NCI-H1092 treated with DMSO at 0.1 percent for 48 hours (cell line): ENCODE results near the gene GAL3ST2.
"Not testable (repeated sequence)": the region's sequence is repeated elsewhere in the genome, so short reads cannot be mapped to it uniquely, and the experiment has no call there.

Source experiments
- DNase-seq: peaks from one replicate; lab custom pipeline; 2025; lab: John Stamatoyannopoulos, UW

Gene GAL3ST2

GRCh38 chr2:241776336-241777169, at the start of gene GAL3ST2:
Gene GAL3ST2, plus strand, starts transcription at chr2:241776822. Its CDS starts 134 bp downstream, at chr2:241776956.
- DNase-seq, result no peak

GRCh38 chr2:241728000-241728399, 48.6 kb upstream of the GAL3ST2 start:
- no peak for DNase-seq

DNA sequence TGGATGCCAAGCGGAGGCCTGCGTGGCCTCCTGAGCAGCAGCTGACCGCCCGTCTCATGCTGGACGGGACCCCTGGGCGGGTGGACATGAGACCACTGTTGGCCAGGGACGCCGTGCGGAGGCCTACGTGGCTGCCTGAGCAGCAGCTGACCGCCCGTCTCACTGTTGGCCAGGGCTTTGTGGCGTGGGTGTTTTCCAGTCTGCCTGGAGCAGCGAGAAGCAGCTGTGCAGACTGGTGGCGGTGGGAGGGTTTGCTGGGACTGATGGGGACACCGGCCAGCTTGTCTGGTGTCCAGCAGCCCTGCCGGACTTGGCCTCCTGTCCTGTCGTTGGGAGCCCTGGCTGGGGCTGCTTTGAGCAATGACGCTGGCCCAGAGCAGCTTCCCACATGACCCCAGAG, 48.0 kb upstream of the GAL3ST2 start:
- no peak for DNase-seq

DNA sequence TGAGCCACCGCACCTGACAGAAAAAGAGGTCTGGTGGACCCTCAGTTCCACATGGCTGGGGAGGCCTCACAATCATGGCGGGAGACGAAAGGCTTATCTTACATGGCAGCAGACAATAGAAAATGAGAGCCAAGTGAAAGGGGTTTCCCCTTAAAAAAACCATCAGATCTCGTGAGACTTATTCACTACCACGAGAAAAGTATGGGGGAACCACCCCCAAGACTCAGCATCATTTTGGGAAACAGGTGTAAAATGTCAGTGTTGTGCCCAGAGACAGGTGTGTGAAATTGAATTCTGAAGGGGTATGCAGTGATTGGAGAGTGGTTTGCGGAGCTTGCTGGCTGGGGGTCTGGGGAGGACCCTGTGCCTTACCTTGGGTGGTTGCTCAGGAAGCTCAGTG, 46.8 kb upstream of the GAL3ST2 start:
- DNase-seq, result no peak

- DNase-seq, result no peak
Observed at GRCh38 chr2:241730671-241731293, 45.8 kb upstream of the GAL3ST2 start.

- not testable (repeated sequence) for DNase-seq
Observed at GRCh38 chr2:241732513-241733186, 44.0 kb upstream of the GAL3ST2 start.

DNA sequence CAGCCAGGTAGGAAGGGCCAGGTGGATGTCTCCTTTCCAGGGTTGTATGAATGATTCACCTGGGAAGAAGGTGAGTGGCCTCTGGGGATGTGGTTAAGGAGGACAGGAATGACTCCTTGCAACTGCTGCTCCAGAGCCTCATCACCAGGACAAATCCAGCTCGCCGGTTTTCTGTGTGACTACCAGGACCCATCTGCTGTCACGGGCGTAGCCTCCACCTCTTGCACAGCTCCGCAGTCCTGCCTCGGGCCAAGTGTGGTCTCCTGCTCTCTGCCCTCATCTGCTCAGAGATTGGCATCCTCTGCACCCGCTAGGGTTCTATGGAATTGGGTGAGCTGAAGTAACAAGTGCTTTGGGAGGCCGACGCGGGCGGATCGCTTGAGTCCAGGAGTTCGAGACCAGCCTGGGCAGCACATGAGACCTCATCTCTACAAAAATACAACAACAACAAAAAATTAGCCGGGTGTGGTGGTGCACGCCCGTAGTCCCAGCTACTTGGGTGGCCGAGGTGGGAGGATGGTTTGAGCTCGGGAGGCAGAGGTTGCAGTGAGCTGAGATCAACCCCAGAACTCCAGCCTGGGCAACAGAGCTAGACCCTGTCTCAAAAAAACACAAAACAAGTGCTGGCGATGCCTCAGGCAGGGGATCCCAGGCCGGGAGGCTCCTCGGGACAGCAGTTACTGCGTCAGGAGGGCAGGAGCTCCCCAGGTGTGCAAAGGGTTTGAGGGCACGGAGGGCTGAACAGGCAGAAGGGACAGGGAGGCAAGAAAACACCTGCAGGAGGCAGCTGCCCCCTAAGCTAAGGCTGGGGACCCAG, 43.0 kb upstream of the GAL3ST2 start:
- no peak for DNase-seq

DNA sequence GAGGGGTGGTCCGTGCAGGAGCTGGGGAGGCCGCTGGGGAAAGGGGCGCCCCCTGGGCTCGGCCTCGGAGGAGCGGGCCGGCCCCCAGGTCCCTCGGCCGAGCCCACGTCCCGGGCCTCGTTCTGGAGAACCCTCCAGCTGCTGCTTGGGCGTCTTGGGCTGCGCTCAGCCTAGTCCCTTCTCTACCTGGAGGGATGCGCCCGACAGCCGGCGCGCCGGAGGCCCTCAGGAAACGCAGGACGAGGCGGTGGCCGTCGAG, 42.5 kb upstream of the GAL3ST2 start:
- no peak for DNase-seq

- peak; percentile 61 for DNase-seq
Observed at GRCh38 chr2:241734467-241735208, 42.0 kb upstream of the GAL3ST2 start, which contains the start of gene D2HGDH. Gene D2HGDH, plus strand, starts transcription at chr2:241734630. Its CDS starts 595 bp downstream, at chr2:241735225.

DNA sequence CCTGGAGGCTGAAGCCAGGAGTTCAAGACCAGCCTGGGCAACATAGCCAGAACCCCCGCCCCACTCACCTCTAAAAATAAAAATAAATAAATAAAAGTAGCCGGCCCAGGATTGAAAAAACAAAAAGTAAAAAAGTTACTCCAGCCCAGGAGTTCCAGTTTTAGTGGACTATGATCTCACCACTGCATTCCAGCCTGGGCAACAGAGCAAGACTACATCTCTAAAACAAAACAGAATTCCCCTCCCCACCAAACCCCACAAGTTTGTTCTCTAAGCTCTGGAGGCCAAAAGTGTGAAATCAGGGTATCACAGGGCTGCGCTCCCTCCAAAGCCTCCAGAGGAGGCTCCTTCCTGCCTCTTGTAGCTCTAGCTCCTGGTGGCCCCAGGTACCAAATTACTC, 40.5 kb upstream of the GAL3ST2 start:
- no peak for DNase-seq

DNA sequence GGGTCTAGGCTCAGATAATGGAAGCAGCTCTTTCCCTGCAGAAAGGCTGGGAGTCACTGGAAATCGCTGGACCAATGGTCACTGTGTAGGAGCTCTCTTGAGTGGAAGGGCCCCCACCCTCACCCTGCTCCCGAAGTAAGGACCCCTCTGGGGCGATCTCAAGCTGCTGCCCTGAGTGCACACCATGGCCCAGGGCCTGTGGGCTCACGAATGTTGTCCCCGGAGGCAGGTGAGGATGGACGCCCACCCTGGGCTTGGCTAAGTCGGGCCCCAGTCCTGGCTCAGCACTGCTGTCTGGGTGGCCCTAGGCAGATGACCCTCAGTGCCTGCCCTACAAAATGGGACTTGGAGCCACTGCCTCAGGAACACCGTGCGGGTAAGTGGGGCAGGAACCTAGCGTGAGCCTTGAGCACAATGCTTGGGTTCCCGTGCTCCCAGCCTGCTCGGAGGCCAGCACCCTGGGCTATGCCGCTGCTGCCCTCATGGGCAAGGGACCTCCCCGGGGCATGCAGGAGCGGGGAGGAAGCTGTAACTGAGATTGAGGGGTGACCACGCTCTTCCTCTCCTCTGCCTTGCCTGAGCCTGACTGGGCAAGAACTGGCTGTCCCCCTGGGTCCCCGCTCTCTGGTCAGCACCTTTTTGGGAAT, 38.5 kb upstream of the GAL3ST2 start:
- DNase-seq, result no peak

DNA sequence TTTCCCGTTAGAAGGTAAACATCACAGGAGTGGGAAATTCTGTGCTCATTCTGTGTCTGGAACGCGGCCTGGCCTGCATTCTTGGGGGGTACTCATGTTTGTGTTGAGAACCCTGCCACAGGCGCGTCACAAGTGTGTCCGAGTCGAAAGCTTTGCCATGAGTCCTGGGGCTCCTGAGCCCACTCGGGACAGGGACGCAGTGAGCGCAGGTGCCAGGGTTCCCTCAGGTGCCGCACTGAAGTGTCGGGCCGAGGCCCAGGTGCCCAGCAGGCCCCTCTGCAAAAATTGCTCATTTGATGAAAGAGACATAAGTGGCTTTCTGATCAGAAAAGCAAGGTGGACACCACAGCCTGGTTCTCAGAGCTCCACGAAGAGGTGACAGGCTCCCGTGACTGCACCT, 37.4 kb upstream of the GAL3ST2 start:
- no peak for DNase-seq

GRCh38 chr2:241739651-241740050, 37.0 kb upstream of the GAL3ST2 start:
- DNase-seq, result no peak

- DNase-seq, result no peak
Observed at GRCh38 chr2:241741016-241741415, 35.6 kb upstream of the GAL3ST2 start.

DNA sequence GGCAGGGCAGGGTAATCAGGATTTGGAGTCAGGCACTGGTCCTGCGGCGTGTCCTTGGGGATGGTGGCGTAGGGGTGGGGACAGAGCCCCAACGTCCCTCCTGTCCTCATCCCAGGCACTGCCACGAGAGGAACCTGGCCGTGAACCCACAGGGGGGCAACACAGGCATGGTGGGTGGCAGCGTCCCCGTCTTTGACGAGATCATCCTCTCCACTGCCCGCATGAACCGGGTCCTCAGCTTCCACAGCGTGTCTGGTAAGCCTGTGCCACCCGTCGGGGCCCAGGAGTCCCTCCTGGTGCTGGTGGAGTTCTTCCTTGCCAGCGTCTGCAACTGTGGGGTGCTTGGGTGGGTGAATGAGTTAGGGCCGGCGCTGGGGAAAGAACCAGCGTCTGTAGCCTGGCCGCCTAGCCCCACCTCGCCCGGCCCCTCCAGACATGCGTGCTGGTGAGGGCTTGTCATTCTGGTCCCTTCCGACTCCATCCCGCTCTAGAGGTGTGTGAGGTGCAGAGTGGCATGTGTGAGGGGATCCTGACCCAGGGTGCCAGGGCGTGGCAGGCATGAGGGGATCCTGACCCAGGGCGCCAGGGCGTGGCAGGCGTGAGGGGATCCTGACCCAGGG, 34.2 kb upstream of the GAL3ST2 start:
- no peak for DNase-seq

DNA sequence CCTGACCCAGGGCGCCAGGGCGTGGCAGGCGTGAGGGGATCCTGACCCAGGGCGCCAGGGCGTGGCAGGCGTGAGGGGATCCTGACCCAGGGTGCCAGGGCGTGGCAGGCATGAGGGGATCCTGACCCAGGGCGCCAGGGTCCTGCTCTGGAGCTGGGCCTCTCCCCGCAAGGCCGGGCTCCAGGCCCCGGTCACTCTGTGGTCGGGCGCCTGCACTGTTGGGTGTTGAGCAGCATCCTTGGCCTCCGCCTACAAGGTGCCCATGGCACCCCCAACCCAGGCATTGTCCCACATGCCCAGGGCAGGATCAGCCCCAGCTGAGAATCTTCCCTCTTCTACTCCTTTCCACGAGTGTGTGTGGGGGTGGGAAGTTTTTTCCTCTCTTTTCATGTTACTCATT, 33.6 kb upstream of the GAL3ST2 start:
- DNase-seq, result not testable (repeated sequence)

DNA sequence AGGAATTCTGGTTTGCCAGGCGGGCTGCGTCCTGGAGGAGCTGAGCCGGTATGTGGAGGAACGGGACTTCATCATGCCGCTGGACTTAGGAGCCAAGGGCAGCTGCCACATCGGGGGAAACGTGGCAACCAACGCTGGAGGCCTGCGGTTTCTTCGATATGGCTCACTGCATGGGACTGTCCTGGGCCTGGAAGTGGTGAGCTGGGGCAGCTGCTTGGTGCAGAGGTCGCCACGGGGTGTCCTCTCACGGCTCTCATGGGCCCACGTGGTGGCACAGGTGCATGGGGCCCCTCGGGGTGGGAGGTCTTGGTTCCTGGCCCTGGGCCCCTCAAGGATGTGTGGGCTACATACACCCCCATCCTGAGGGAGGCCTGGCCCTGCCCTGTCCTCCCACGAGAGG, 33.0 kb upstream of the GAL3ST2 start:
- DNase-seq, result no peak

DNA sequence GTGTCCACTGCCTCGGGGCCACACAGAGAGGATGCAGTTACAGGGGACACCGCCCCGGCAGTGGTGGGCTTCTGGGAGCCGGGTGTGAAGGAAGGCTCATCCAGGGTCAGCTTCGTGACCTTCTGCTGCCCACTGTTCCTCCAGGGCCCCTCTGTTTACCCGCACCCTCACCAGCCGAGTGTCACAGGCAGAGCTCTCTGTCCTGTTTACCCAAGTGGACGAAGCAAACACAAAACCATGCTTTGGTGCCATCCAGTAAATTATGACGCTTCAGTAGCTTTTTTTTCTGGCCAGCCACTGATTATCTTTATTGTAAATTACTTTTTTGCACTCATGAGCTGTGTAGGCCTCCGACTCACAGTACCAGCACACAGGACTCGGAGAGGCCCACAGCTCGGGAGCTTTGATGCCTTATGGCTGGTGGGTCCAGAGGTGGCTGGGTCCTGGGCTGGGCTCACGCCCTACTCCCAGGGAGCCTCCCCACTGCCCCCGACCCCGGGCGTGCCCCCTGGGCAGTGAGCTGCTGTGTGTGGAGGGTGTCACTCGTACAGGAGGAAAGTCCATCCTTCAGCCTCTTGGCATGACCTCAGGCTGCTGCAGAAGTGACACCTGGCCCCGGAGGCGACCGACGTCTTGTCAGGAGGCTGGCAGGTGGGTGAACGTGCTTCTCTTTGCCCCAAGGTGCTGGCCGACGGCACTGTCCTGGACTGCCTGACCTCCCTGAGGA, 32.4 kb upstream of the GAL3ST2 start:
- no peak for DNase-seq

DNA sequence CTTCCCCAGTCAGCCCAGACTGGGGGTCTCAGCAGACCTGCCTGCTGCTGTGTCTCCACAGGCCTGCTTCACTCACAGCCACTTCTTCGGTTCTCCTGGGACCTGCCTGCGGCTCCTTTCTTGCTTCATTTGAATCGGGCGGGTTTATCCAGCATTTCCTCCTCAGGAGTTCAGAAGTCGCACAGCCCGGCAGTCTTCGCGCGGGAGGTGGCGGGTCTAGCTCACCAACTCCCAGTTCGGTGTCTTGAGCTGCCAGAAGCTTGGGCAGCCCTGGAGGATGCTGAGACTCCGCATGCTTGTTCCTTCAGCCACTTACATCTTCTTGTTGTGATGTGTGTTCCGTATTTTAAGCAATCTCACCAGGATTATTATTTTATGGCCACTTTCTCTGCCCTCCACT, 31.3 kb upstream of the GAL3ST2 start:
- no peak for DNase-seq

GRCh38 chr2:241746084-241746483, 30.5 kb upstream of the GAL3ST2 start:
- no peak for DNase-seq
